Esophagus muscularis mucosa (tissue), 4 donors: Measurements from ENCODE around the gene LRMDA.

Source experiments
- CTCF ChIP-seq, 3 experiments: fragments of 200-600 bp in 2 of 3; fragments of 450-650 bp in 1 of 3; sonication (generic) in 2 of 3; IDR thresholded peaks; one replicate each; pipeline ENCODE4 v1.5.1; 2017 to 2019; ENCODE audit warnings: antibody characterized with exemption in 3 of 3, mild to moderate bottlenecking in 2 of 3, moderate library complexity in 1 of 3
- EP300 ChIP-seq: sonication (generic); formaldehyde crosslinking; IDR thresholded peaks from one replicate; pipeline ENCODE4 v1.6.1; 2017; ENCODE audit warnings: antibody characterized with exemption
- POLR2A ChIP-seq: fragments of 450-650 bp; IDR thresholded peaks from one replicate; pipeline ENCODE4 v1.6.1; 2017; ENCODE audit warnings: antibody characterized with exemption, moderate library complexity, mild to moderate bottlenecking, low read depth
- POLR2AphosphoS5 ChIP-seq, 2 donors: sonication (generic); formaldehyde crosslinking; IDR thresholded peaks; one replicate each; pipeline ENCODE4 v1.6.1; 2017; ENCODE audit warnings: antibody characterized with exemption in 2 of 2

GRCh38 chr10:76088008-76088407 is 656.6 kb downstream of the LRMDA start:
- TF ChIP-seq POLR2A (no peak), CTCF (IDR thresholded peaks at IDR 0.05) (no peak), EP300 (no peak), POLR2AphosphoS5 (IDR thresholded peaks at IDR 0.05) (no peak)
